Activated CD4-positive, alpha-beta T cell treated with anti-CD3 and anti-CD28 coated beads, Interleukin-2, amount 10 ng/mL, durations not matched to agents 7 days and 5 days (primary cell): ENCODE results near the gene PLEKHO2. TPM values are rescaled to one million over a fixed set of nuclear protein-coding genes. Genes with fewer than 3 reads are reported as not detected.
"Not testable (repeated sequence)": the region's sequence is repeated elsewhere in the genome, so short reads cannot be mapped to it uniquely, and the experiment has no call there.

Source experiments
- CTCF ChIA-PET: fragments of 350-600 bp; sonication (Branson Sonifier 250); formaldehyde crosslinking; loops from one replicate; lab custom pipeline; 2021; ENCODE audit warnings: antibody characterized with exemption; lab: Charles Lee
- POLR2A ChIA-PET: fragments of 350-600 bp; sonication (Branson Sonifier 250); formaldehyde crosslinking; loops from one replicate; lab custom pipeline; 2021; ENCODE audit warnings: antibody characterized with exemption; lab: Charles Lee
- DNase-seq: peaks from one replicate; pipeline ENCODE4 v3.0.0-alpha.2; 2020
- H3K27ac Mint-ChIP-seq: one replicate; pipeline ENCODE4 v1.8.0; 2021; ENCODE audit warnings: mild to moderate bottlenecking, moderate library complexity, mixed read lengths
- H3K27me3 Mint-ChIP-seq: one replicate; pipeline ENCODE4 v1.8.0; 2021; ENCODE audit warnings: mixed read lengths
- H3K36me3 Mint-ChIP-seq: one replicate; pipeline ENCODE4 v1.8.0; 2021; ENCODE audit warnings: low read depth, mixed read lengths
- H3K4me1 Mint-ChIP-seq: one replicate; pipeline ENCODE4 v1.8.0; 2021; ENCODE audit warnings: mixed read lengths
- H3K4me3 Mint-ChIP-seq: one replicate; pipeline ENCODE4 v1.8.0; 2021; ENCODE audit warnings: mild to moderate bottlenecking, moderate library complexity, mixed read lengths
- H3K9me3 Mint-ChIP-seq: one replicate; pipeline ENCODE4 v1.8.0; 2021; ENCODE audit warnings: mixed read lengths
- total RNA-seq, 2 experiments: library from RNA; stranded (reverse); gene quantifications; one replicate each; pipeline ENCODE4 v1.2.3, GENCODE V29; 2021

PLEKHO2 gene
- 10 to 100 TPM; 25.4 to 27.6 TPM for total RNA-seq

GRCh38 chr15:64841344-64842095, at the start of gene PLEKHO2:
PLEKHO2 (plus strand) TSS chr15:64841915; CDS start chr15:64842017, 102 bp downstream.
- H3K4me3 Mint-ChIP-seq = peak within 1 kb of the TSS; percentile 94
- DNase-seq = peak; percentile 95
- H3K27ac Mint-ChIP-seq = peak within 1 kb of the TSS; percentile 86
- CTCF ChIA-PET = interaction anchor here (0.6 to 1.8 kb wide), 9 partner anchors 17 to 156 kb away, joined by 3 to 5 read pairs (median 3); partner anchors contain the start of gene ANKDD1A
- POLR2A ChIA-PET = interaction anchor here (0.6 to 1.4 kb wide), 2 partner anchors 12 to 53 kb away, joined by 4 to 6 read pairs; no protein-coding TSS in a partner anchor
- H3K4me1 Mint-ChIP-seq = peaks cover 74% of the 10 kb centered on the region
- no peaks in the 10 kb centered on the region for H3K27me3 Mint-ChIP-seq
- peaks cover 6% of the 10 kb centered on the region for H3K9me3 Mint-ChIP-seq
- H3K36me3 Mint-ChIP-seq = peaks cover 12% of the 10 kb centered on the region

GRCh38 chr15:64792282-64792681, 49.4 kb upstream of the PLEKHO2 start:
- Mint-ChIP-seq H3K27me3 (no peaks in the 10 kb centered on the region), H3K4me3 (no peak overlapping the region), H3K36me3 (no peaks in the 10 kb centered on the region), H3K9me3 (no peaks in the 10 kb centered on the region), H3K27ac (no peak overlapping the region), H3K4me1 (no peaks in the 10 kb centered on the region)
- POLR2A ChIA-PET = no interaction called here
- CTCF ChIA-PET = interaction anchor here (0.6 to 1.6 kb wide), 3 partner anchors 10 to 337 kb away, joined by 3 to 6 read pairs (median 3); no protein-coding TSS in a partner anchor
- no peak for DNase-seq

DNA sequence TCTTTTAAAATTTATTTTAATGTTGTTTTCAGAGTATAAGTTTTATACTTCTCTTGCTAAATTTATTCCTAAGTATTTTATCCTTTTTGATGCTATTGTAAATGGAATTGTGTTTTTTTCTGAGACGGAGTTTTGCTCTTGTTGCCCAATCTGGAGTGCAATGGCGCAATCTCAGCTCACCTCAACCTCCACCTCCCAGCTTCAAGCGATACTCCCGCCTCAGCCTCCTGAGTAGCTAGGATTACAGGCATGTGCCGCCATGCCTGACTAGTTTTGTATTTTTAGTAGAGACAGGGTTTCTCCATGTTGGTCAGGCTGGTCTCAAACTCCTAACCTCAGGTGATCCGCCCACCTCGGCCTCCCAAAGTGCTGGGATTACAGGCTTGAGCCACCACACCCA, 46.4 kb upstream of the PLEKHO2 start:
- H3K27me3 Mint-ChIP-seq, H3K9me3 Mint-ChIP-seq, CTCF ChIA-PET, H3K4me1 Mint-ChIP-seq, H3K36me3 Mint-ChIP-seq, DNase-seq, POLR2A ChIA-PET, H3K4me3 Mint-ChIP-seq, H3K27ac Mint-ChIP-seq: not testable (repeated sequence)

GRCh38 chr15:64795921-64796320, 45.8 kb upstream of the PLEKHO2 start:
- DNase-seq, H3K27ac Mint-ChIP-seq, H3K27me3 Mint-ChIP-seq, CTCF ChIA-PET, POLR2A ChIA-PET, H3K4me3 Mint-ChIP-seq, H3K9me3 Mint-ChIP-seq, H3K36me3 Mint-ChIP-seq, H3K4me1 Mint-ChIP-seq: not testable (repeated sequence)

DNA sequence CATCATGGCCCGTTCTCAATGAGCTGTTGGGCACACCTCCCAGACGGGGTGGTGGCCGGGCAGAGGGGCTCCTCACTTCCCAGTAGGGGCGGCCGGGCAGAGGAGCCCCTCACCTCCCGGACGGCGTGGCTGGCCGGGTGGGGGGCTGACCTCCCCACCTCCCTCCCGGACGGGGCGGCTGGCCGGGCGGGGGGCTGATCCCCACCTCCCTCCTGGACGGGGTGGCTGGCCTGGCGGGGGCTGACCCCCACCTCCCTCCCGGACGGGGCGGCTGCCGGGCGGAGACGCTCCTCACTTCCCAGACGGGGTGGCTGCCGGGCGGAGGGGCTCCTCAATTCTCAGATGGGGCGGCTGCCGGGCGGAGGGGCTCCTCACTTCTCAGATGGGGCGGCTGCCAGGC, 42.8 kb upstream of the PLEKHO2 start:
- H3K4me3 Mint-ChIP-seq, H3K9me3 Mint-ChIP-seq, POLR2A ChIA-PET, H3K4me1 Mint-ChIP-seq, H3K27me3 Mint-ChIP-seq, H3K36me3 Mint-ChIP-seq, CTCF ChIA-PET, DNase-seq, H3K27ac Mint-ChIP-seq: not testable (repeated sequence)

DNA sequence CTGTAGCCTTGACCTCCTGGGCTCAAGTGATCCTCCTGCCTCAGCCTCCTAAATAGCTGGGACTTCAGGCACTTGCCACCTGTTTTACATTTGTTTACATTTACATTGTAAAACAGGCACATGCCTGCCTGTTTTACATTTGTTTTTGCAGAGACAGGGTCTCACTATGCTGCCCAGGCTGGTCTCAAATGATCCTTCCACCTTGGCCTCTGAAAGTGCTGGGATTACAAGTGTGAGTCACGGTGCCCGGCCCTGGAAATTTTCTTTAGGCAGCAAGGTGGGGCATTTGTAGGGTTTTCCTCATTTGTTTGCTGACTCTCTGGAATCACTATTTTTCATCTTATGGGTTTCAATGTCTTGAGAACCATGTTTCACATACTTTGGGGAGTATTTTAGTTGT, 41.2 kb upstream of the PLEKHO2 start:
- H3K36me3 Mint-ChIP-seq = no peaks in the 10 kb centered on the region
- DNase-seq = no peak
- peaks cover 3% of the 10 kb centered on the region for H3K27me3 Mint-ChIP-seq
- no peaks in the 10 kb centered on the region for H3K4me1 Mint-ChIP-seq
- H3K27ac Mint-ChIP-seq = no peak overlapping the region
- no peak overlapping the region for H3K4me3 Mint-ChIP-seq
- ChIA-PET POLR2A (no interaction called here), CTCF (interaction anchor here (0.7 to 1.0 kb wide), 2 partner anchors 15 to 112 kb away, joined by 3 read pairs; no protein-coding TSS in a partner anchor)
- H3K9me3 Mint-ChIP-seq = no peaks in the 10 kb centered on the region

DNA sequence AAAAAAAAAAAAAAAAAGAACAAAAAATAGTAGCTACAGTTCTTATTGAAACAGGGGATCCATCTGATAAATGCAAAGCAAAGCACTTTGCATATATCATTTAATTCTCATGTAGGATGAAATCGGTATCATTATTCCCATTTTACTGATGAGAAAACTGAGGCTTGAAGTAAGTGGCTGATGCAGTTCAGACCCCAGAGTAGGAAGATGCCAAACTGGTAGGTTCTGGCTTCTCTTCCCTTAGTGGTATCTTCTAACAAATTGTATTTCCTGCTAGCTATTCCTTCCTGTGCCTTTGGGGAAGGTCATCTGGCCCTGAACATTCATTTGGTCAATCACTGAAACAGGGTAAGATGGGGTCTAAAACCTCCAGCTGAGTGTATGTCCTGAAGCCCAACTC, 38.2 kb upstream of the PLEKHO2 start:
- no peaks in the 10 kb centered on the region for H3K9me3 Mint-ChIP-seq
- H3K4me1 Mint-ChIP-seq = no peaks in the 10 kb centered on the region
- peaks cover 3% of the 10 kb centered on the region for H3K27me3 Mint-ChIP-seq
- ChIA-PET CTCF (interaction anchor here (0.6 to 1.1 kb wide), 2 partner anchors 13 to 70 kb away, joined by 3 to 4 read pairs; no protein-coding TSS in a partner anchor), POLR2A (no interaction called here)
- no peaks in the 10 kb centered on the region for H3K36me3 Mint-ChIP-seq
- H3K4me3 Mint-ChIP-seq = no peak overlapping the region
- DNase-seq = no peak
- no peak overlapping the region for H3K27ac Mint-ChIP-seq

DNA sequence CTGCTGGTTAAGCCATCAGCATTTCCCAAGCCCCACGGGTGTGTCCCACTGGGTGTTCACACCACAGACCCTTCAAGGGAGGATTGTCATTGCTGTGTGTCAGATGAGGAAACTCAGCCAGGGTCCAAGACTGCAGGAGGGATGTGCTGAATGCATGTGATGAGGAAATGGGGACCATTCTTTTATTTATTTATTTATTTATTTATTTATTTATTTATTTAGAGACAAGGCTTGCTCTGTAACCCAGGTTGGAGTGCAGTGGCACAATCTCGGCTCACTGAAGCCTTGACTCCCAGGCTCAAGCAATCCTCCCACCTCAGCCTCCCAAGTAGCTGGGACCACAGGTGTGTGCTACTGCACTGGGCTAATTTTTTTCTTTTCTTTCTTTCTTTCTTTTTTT, 37.1 kb upstream of the PLEKHO2 start:
- ChIA-PET CTCF (interaction anchor here (0.5 to 1.2 kb wide), 3 partner anchors 18 to 320 kb away, joined by 3 to 5 read pairs (median 3); no protein-coding TSS in a partner anchor), POLR2A (no interaction called here)
- no peak for DNase-seq
- H3K4me1 Mint-ChIP-seq = no peaks in the 10 kb centered on the region
- no peaks in the 10 kb centered on the region for H3K9me3 Mint-ChIP-seq
- H3K4me3 Mint-ChIP-seq = no peak overlapping the region
- no peak overlapping the region for H3K27ac Mint-ChIP-seq
- peaks cover 7% of the 10 kb centered on the region for H3K27me3 Mint-ChIP-seq
- H3K36me3 Mint-ChIP-seq = no peaks in the 10 kb centered on the region

- no peaks in the 10 kb centered on the region for H3K4me1 Mint-ChIP-seq
- no peak overlapping the region for H3K4me3 Mint-ChIP-seq
- no peaks in the 10 kb centered on the region for H3K9me3 Mint-ChIP-seq
- no peak for DNase-seq
- H3K27ac Mint-ChIP-seq = no peak overlapping the region
- peaks cover 7% of the 10 kb centered on the region for H3K27me3 Mint-ChIP-seq
- ChIA-PET CTCF (interaction anchor here (1.0 kb wide), 1 partner anchor 29 kb away, joined by 3 read pairs; no protein-coding TSS in a partner anchor), POLR2A (no interaction called here)
- H3K36me3 Mint-ChIP-seq = no peaks in the 10 kb centered on the region
Observed at GRCh38 chr15:64806509-64806908, 35.2 kb upstream of the PLEKHO2 start.

DNA sequence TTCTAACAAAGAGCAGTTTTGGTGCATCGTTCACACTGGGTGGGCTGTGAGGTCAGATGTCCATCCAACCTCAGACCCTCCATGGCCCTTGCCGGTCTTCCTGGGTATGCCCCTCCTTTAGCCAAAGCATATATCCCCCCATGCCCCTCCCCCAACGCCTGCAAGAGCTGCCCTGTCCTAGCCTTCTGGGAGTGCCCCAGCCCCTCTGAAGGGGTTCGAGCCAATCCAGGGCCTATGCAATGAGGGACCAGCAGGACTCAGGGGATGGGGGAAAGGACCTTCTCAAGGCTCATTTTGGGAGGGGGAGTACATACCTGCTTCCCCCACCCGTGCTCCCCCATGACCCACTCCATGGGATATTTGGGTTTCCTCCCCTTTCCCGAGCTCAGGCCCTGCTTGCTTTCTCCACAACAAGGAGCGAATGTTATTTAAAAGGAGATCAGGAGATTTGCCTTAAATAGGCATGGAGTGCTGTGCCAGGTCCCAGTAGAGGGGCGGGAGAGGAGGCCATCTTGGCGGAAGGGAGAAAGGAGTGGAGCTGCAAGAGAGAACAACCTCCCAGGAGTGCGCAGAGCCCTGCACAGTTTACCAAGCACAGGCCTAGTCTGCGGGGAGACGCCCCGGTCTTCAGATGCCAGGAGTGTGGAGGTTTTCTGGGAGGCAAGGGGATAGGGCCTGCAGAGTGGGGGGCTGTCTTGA, 34.5 kb upstream of the PLEKHO2 start:
- POLR2A ChIA-PET = no interaction called here
- no peaks in the 10 kb centered on the region for H3K9me3 Mint-ChIP-seq

GRCh38 chr15:64807751-64808222, 33.9 kb upstream of the PLEKHO2 start:
- H3K27me3 Mint-ChIP-seq = peaks cover 7% of the 10 kb centered on the region
- H3K36me3 Mint-ChIP-seq = no peaks in the 10 kb centered on the region
- H3K4me1 Mint-ChIP-seq = no peaks in the 10 kb centered on the region
- H3K9me3 Mint-ChIP-seq = no peaks in the 10 kb centered on the region
- no peak overlapping the region for H3K27ac Mint-ChIP-seq
- CTCF ChIA-PET = interaction anchor here (0.6 to 1.8 kb wide), 2 partner anchors 9 to 29 kb away, joined by 5 read pairs; no protein-coding TSS in a partner anchor
- DNase-seq = no peak
- no peak overlapping the region for H3K4me3 Mint-ChIP-seq
- POLR2A ChIA-PET = no interaction called here

More for the DNA sequence above, 34.5 kb upstream of the PLEKHO2 start:
- H3K4me1 Mint-ChIP-seq = no peaks in the 10 kb centered on the region
- H3K27me3 Mint-ChIP-seq = peaks cover 7% of the 10 kb centered on the region
- CTCF ChIA-PET = interaction anchor here (1.8 kb wide), 1 partner anchor 10 kb away, joined by 5 read pairs; no protein-coding TSS in a partner anchor
- H3K27ac Mint-ChIP-seq = no peak overlapping the region
- H3K36me3 Mint-ChIP-seq = no peaks in the 10 kb centered on the region
- no peak for DNase-seq
- H3K4me3 Mint-ChIP-seq = no peak overlapping the region

GRCh38 chr15:64808785-64809453, 32.8 kb upstream of the PLEKHO2 start:
- Mint-ChIP-seq H3K4me3 (no peak overlapping the region), H3K4me1 (no peaks in the 10 kb centered on the region), H3K36me3 (no peaks in the 10 kb centered on the region), H3K9me3 (no peaks in the 10 kb centered on the region), H3K27me3 (peaks cover 6% of the 10 kb centered on the region), H3K27ac (no peak overlapping the region)
- POLR2A ChIA-PET = interaction anchor here (0.6 kb wide), 1 partner anchor 122 kb away, joined by 3 read pairs; no protein-coding TSS in a partner anchor
- CTCF ChIA-PET = interaction anchor here (0.6 to 3.0 kb wide), 13 partner anchors 14 to 180 kb away, joined by 3 to 8 read pairs (median 3); partner anchors contain the start of gene PIF1
- no peak for DNase-seq
